NCI-H1092 (cell line): ENCODE measurements around the gene CEP85.
"Not testable (repeated sequence)": the region's sequence is repeated elsewhere in the genome, so short reads cannot be mapped to it uniquely, and the experiment has no call there.

Experiments used
- DNase-seq: peaks from one replicate; lab custom pipeline; 2025; lab: John Stamatoyannopoulos, UW

CEP85 gene

DNA sequence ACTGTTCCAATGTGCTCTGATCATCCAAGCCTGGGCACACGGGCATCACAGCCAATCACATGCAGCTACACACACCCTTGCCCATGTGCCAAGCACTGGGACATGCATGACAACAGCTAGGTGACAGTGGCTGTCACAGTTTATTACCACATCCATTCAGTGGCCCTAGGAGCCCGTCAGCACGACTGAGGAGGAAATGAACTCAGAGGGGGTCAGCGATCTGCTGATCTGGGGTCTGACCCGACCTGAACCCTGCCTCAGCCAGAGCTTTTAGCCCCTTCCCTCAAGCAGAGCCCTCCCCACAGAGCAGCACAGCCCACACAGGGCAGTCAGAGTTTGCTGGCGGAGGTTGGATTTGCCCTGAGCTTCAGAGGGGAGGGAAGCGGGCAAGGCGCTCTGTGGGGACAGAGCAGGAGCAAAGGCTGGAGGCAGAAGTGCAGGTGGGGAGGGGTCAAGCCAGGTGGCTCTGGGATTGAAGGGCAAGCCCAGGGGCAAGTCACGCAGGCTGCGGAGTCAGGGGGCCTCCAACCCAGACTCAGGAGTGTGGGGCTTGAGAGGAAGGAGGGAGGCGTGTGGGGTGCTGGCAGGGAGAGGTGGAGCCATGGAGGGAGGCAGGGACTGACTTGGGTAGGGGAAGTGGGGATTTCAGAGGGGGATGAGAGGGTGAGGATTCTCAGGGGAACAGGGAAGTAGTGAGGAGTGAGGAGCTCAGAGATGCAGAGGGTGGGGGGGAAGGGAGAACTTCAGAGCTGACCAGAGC, 56.3 kb downstream of the CEP85 start:
- DNase-seq: no peak

DNA sequence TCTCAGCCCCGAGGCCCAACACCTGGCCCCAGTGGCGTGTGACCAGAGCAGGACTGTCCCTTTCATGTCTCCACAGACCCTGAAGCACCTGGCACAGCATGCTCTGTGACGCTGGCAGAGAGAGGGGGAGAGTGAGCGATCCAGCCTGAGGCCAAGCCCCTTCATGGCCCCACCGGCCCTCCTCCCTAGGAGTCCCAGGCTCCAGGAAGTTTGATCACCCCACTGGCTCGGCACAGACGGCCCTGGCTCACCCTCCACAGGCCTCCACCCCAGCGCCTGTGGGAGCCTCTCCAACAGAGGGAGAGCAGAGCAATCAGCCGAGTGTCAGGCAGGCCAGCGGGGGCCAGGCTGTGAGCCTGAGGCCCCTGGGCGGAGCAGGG, 56.9 kb downstream of the CEP85 start:
- DNase-seq: no peak

DNA sequence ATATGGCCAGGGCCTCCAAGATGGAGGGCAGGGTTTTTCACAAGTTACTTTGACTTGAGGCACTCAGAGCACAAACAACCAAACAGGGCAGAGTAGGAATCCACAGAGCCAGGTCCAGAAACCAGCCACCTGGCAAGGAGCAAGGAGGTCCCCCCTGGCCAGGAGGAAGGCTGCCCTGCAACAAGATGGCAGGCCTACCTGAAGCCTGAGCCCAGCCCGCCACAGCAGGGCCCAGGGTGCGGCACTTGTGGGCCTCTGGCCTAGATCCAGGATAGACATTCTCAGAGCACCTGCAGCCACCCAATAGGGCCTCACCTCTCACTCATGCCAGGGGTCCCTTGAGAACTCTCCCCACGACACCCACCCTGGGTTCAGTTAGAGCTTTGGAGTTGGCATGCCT, 57.4 kb downstream of the CEP85 start:
- DNase-seq: no peak

DNA sequence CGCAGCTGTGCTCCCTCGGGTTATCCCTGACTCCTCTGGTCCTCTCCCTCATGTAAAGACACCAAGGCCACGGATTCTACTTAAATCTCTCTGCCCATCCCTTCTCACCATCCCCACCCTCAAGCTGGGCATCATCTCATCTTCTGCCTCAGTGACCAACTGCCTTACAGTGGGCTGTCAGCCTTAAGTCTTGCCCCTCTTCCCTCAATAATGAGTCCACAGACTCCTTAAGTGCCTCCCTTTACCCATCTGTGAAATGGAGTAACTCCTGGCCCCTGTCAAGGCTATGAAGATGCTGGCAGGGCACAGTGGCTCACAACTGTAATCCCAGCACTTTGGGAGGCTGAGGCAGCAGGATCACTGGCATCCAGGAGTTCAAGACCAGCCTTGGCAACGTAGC, 57.9 kb downstream of the CEP85 start:
- no peak for DNase-seq

DNA sequence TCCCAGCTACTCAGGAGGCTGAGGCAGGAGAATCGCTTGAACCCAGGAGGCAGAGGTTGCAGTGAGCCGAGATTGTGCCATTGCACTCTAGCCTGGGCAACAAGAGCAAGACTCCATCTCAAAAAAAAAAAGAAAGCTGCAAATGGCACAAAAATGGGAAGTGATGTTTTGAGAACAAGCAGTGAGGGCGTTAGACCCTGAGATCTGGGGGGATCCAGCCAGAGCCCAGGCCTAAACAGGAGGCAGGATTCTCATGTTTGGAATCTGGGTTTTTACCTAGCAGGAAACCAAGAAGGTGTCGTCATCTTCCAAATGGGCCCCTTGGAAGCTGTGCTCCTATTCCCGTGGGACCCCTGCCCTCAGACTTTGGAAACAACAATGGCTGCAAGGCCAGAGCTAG, 58.7 kb downstream of the CEP85 start:
- not testable (repeated sequence) for DNase-seq

DNA sequence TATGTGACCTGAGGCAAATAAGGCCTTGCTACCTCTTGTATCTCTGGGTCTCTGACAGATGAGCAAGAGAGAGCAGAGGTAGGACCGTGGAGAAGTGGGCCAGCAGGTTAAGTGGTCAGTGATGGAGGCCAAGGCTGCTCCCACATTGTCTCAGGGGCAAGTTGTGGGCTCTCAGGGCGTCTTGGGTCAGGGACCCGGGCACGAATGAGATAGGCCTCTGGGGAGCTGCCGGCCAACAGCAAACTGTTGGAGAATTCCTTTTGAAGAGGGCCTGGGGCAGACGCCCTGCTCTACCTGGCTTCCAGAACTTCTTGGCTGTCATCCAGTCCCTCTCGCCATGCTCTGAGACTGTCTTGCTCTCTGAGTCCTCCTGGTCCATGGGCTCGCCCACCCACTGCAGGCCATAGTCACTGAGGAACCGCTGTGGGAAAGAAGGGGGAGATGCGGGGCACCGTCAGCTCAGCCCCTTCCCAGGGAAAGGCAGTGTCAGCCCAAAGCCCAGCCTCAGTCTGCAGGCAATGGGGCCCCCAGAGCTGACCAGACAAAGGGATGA, 60.0 kb downstream of the CEP85 start:
- no peak for DNase-seq

DNA sequence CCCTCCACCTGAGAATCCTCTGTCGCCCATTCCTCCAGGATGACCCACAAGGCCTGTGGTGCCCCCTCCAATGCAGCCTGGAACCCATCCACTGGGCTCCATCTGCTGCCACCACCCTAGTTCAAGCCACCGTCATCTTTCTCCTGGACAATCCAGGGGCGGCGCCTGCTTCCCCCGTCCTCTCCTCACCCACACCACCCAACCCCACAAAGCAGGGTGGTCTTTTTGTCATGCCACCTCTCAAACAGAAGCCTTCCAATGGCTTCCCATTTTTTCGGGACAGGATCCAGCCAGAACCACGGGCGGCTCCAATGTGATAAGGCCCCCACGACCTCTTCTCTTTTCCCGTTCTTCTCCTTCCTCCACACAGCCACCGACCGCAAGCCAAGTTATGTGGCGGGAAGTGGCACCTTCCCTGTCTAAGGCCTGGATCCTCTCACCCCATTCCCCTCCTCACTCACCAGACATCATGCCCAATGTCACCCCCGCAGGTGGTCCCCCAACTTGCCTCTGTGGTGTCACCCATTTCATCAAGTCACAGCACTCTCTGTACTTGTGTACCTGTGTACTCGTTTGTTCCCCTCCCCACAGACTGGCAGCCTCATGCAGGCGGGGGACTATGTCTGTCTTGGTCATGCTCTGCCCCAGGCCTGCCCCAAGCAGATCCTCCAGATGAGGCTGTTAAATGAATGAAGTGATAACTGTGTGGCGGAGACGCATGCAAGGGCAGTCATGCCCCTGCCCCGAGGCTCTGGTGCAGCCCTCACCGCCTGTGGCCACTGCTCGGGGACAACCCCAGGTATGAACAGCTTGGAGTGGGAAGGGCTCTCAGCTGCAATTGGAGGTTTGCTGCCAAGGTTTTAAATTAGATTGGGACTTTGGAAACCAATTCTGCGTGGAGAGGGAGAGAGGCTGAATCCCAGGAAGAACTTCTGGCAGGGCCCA, 61.5 kb downstream of the CEP85 start:
- no peak for DNase-seq

DNA sequence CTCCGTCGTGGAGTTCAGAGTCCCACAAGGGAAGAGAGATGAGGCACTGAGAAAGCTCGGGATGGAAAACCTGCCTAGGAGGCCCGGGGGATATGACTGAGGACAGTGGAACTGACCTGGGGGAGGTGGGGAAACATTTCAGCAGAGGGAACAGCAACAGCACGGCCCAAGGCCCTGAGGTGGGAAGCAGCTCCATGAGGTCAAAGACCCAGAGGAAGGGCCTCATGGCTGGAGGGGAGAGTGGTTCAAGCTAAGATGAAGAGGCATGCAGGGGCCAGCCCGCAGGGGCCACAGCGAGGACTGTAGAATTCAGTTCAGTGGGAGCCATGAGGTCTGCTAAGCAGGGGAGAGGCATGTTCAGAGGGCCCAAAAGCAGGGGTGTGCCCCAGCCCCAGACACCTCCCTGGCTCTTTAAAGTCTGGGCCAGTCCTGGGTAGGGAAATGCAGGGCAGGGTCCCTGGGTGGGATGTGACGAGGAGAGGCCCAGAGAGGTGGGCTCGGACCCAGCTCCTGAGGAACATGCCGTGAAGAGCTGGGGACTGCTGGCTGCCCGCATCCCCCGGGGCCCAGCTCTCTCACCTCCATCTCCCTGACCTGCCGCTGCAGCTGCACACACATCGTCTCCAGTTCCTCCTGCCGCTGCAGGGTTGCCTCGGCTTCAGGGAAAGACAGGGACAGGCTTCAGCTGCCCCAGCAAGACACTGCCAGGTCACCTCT, 62.5 kb downstream of the CEP85 start:
- no peak for DNase-seq

DNA sequence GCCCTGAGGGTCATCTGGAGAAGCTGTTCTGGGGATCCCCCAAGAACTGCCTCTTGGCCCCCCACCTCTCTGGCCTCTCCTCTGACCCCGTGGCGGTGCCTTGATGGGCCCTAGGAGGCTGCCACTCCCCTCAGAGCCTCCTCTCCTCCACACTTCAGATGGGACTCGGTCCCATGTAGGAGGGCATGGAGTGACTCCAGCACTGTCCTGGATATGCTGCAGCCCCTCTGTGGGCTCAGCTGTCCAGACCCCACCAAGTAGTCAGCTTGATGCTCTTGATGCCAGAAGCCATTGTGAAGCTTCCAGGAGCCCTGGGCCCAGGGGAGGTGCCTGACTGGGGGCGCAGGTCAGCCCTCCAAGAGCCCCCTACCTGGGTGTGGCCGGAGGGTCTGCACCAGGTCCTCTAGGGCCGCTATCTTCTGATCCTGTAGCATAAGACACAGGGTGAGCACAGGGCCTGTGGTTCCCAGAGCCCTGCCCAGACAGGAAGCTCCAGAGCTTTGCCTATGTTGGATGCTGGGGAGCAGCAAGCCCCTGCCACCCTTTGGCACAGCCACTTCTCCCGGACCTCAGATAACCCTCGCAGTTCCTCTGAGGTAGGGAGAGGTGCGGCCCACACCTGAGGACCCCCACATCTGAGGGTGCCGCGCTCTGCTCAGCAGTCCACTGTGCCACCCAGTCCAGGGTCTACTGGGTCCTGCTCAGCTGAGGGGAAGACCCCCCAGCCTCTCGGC, 63.2 kb downstream of the CEP85 start:
- no peak for DNase-seq

DNA sequence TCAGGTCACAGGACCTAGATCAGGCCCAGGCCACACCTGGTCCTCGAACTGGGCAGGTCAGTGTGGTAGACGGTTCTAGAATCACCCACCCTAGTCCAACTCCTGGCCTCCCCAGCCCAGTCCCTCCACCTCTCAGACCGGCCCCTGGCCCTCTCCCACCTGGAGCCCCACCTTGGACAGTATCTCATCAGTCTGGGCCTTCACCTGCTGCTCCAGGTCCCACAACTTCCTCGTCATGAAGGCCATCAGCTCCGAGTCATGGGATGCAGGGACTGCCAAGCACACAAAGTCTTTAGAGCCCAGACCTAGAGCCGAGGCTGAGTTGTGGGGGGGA, 63.8 kb downstream of the CEP85 start:
- DNase-seq: no peak

DNA sequence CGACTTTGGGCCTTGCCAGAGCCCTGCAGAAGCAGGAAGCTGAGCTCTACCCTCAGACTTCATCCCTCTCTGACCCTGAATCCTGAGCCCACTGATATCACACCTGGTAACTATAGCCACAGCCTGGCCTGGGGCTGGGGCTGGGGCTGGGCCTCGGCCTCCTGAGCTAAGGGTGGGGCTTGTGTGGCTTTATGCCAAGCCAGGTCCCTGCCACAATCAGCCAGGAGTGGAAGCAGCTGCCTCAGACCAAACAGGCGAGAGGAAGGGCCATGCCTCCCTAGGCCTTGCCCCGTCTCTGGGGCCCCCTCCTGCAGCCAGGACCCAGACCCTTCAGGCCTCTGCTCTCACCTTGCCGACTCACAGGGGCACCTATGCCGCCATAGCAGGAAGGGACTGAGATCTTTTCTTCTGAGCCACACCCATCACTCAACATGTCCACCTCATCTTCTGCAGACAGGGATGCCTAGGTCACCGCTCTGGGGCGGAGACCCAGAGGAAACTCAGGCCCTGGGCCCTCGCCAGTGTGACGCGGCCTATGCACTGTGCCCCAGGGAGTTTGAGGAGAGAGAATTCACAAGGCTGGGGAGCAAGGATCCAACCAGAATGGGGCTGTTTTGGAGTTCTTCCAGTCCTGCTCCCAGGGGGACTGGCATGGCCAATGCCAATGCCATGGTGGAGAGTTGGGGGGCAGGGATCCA, 66.7 kb downstream of the CEP85 start:
- DNase-seq: no peak

DNA sequence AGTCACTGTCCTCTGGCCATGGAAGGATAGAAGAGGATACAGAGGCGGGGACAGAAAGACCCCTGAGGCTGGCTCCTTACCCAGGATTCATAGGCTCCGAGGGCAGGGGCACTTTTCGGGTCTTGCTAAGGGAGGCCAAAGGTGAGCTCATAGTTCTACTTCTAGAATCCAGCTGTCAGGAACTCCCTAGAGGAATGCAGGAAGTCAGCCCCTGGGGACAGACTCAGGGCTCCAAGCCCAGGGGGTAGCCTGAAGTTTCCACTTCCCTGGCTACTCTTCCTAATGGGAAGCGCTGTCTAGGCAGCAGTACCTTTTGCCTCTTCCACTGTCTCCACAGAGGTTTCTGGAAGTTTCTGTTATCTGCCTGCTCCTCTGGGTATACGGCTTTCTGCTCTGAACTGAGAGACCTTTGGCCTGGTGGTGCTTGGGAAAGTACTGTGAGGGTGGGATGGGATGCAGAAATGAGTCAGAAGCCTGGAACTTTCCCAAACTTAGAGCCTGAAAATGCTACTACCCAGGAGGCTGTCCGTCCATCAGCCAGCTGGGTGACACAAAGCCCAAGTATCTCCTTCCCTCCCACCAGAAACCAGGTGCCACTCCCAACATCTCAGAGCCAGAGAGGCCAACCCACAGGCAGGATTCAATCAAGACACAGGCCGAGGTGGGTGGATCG, 68.9 kb downstream of the CEP85 start:
- no peak for DNase-seq

DNA sequence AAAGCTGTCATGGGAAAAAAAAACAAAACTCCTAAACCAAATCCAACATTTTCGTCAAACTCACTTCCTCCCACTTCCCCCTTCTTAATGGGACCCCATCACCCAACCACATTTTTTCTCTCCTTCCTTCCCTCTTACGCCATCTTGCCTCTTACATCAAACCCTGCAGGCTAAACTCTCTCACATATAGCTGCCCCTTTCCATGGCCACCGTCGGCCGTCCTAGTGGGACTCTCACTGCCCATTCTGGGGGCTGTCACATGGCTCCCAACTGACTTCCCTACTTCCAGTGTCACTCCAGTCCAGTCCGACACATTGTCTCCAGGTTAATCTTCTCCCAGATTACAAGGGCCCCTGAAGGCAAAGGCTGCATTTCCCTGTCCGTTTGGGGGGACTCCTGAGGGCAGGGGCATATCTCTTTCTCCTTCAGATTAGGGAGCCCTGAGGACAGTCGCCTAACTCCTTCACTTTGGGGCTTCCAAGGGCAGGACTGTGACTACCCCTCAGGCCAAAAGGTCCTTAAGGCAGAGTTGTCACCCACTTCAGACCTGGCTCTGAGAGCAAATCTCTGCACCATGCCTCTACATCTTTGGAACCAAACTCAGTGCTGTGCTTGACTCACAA, 71.8 kb downstream of the CEP85 start:
- no peak for DNase-seq

DNA sequence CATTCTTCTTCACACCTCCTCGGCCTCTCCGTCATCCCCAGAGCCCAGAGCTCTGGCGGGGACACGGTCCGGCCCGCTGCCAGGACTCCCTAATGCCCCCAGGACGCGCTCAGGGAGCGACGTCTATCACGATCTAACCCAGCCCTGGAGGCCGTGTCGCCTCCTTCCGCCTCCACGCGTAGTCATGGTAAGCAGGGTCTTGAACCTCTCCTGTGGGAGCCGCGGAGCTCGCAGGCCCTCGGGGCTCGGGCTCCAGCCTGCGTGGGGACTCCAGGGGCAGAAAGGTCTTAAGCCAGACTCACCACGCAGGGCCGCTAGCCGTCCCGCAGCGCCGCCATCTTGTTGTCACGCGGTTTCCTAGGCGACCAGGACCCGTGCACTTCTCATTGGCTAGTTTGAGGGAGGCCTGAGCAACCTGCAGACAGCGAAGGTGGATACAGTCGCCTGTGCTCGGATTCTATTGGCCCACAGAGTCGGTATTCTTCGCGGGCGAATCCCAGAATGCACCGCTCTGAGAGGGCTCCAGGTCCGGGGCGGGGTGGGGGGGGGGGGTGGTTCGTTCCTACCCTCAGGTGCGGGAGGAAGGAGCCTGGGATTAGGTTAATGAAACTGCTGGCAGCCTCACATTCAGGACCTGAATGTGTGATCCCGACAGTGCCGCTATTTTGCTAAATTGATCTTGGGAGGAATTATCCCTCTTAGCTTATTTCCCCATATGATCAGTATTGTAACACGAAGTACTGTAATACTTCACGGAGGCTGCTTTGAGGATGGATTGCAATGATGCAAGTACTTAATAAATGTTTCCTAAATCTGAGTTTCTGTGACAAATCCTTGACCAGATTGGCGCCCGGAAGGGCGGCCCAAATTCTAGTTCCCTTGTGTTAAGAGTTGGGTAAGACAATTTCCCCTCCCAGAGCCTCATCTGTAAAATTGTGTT, 72.6 kb downstream of the CEP85 start, which contains the start of gene UBXN11:
TSS of gene UBXN11 (minus strand) at position 347 of the 940 bp plus-strand sequence. CDS start 3,753 bp downstream, outside the sequence.
- DNase-seq: peak; percentile 99

DNA sequence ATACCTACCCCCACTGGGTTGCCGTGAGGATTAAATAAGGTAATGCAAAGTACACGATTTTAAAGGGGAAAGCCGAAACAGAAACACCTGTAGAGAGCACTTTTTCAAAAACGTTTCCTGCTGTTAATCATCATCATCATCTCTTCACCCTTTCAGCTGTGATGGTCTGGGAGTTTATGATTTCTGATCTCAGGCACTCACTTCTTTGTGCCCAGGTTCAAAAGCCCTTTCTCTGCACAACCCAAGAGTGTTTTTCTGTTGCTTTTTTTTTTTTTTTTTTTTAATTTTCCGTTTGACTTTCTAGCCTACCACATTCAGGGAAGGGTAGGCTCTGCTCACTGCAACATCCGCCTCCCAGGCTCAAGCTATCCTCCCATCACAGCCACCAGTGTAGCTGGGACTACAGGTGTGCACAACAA, 73.4 kb downstream of the CEP85 start:
- DNase-seq: no peak

DNA sequence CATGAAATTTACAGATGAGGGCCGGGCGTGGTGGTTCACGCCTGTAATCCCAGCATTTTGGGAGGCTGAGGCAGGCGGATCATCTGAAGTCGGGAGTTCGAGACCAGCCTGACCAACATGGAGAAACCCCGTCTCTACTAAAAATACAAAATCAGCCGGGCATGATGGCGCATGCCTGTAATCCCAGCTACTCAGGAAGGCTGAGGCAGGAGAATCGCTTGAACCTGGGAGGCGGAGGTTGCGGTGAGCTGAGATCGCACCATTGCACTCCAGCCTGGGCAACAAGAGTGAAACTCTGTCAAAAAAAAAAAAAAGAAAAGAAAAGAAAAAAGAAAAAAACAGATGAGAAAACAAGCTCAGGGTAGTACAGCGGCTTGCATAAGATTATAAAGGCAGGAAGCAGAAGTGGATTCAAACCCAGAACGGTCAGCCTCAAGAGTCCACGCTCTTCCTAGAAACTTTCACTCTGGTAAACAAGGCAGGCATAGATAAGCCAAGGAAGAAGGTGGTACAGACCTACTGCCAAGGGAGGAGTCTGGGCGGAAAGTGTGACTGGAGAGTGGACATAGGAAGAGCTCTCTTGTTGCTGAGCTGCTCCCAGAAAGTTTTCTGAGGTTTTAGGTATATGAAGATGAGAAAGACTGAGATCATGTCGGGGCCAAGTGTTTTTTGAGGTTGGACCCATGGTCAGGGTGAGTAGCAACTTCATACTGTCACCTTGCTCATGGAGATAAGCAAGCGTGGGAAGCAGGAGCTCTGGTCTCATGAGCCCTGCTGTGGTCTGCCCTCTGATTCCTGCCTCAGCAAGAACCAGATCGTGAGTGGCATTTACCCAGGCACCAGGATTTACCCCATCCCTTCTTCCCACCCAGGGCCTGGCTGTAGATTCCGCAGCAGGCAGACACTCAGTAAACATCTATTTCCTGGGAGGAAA, 74.2 kb downstream of the CEP85 start:
- not testable (repeated sequence) for DNase-seq

DNA sequence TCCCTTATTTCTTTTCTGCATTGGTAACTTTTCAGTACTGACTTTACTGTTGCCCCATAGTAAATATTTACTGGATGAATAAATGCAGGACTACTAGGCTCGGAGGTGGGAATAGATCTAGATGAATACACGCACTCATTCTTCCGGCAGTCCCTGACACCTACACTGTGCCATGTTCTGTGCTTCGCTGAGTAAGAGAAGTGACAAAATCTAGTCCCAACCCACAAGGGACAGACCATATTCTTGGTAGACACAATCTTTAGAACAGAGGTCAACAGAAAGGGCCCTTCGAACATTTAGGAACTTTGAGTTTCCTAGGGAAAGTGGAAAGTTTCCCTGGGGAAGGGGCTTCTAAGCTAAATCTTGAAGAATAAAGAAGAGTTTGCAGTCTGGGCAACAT, 80.5 kb downstream of the CEP85 start:
- DNase-seq: no peak
